Calu3 (cell line): ENCODE measurements around the gene PNKD. TPM values are rescaled to one million over a fixed set of nuclear protein-coding genes. Genes with fewer than 3 reads are reported as not detected.

Experiments used
- BruUV-seq: library from RNA; stranded (reverse); fragments of 400-500 nt; replicated peaks from 2 replicates; lab custom pipeline; 2021; lab: Mats Ljungman, UMichigan
- CTCF ChIA-PET: fragments of 300-600 bp; sonication (Branson Sonifier 250); formaldehyde crosslinking; loops from one replicate; lab custom pipeline; 2022; ENCODE audit warnings: antibody characterized with exemption; lab: Charles Lee
- DNase-seq: peaks from one replicate; pipeline ENCODE4 v3.0.0; 2022
- H3K27ac Mint-ChIP-seq: one replicate; pipeline ENCODE4 v1.8.0; 2022; ENCODE audit warnings: mixed read lengths; ENCODE audit not compliant: unreplicated experiment
- H3K27me3 Mint-ChIP-seq: one replicate; pipeline ENCODE4 v1.8.0; 2022; ENCODE audit warnings: mixed read lengths; ENCODE audit not compliant: unreplicated experiment
- H3K36me3 Mint-ChIP-seq: one replicate; pipeline ENCODE4 v1.8.0; 2022; ENCODE audit warnings: mild to moderate bottlenecking, moderate library complexity, mixed read lengths; ENCODE audit not compliant: insufficient read depth, unreplicated experiment
- H3K4me1 Mint-ChIP-seq: one replicate; pipeline ENCODE4 v1.8.0; 2022; ENCODE audit warnings: mild to moderate bottlenecking, low read depth, mixed read lengths; ENCODE audit not compliant: unreplicated experiment
- H3K4me3 Mint-ChIP-seq: one replicate; pipeline ENCODE4 v1.8.0; 2022; ENCODE audit warnings: mild to moderate bottlenecking, low read depth, moderate library complexity, mixed read lengths; ENCODE audit not compliant: unreplicated experiment
- H3K9me3 Mint-ChIP-seq: one replicate; pipeline ENCODE4 v1.8.0; 2022; ENCODE audit warnings: low read depth, mixed read lengths; ENCODE audit not compliant: unreplicated experiment
- CTCF ChIP-seq: fragments of 200-600 bp; IDR thresholded peaks from one replicate; pipeline ENCODE4 v1.8.0; 2022; ENCODE audit warnings: antibody characterized with exemption; ENCODE audit not compliant: unreplicated experiment
- intact Hi-C: fragments of 100-400 bp; cut with micrococcal nuclease; formaldehyde crosslinking; loops from one replicate; pipeline ENCODE4 v1.10.0; 2022; ENCODE audit not compliant: unreplicated experiment
- total RNA-seq: library from RNA; stranded (reverse); gene quantifications from 2 replicates; pipeline ENCODE4 v1.2.3, GENCODE V29; 2022

Gene PNKD
- total RNA-seq, 1 experiment from 2014 or later = 46.8 TPM

GRCh38 chr2:218384975-218385374 is 114.7 kb downstream of the PNKD start:
- peaks cover 11% of the 10 kb centered on the region for H3K36me3 Mint-ChIP-seq
- H3K4me1 Mint-ChIP-seq = peaks cover 25% of the 10 kb centered on the region
- no peak overlapping the region for H3K27ac Mint-ChIP-seq
- intact Hi-C loops = no loop called here
- TF ChIP-seq CTCF = no peak
- H3K4me3 Mint-ChIP-seq = no peak overlapping the region
- CTCF ChIA-PET = interaction anchor here (0.5 kb wide), 1 partner anchor 1756 kb away, joined by 4 read pairs; no protein-coding TSS in a partner anchor
- H3K9me3 Mint-ChIP-seq = no peaks in the 10 kb centered on the region
- H3K27me3 Mint-ChIP-seq = peaks cover 26% of the 10 kb centered on the region
- no TSS peak for BruUV-seq
- no peak for DNase-seq

- H3K36me3 Mint-ChIP-seq = peaks cover 11% of the 10 kb centered on the region
- intact Hi-C loops = no loop called here
- H3K27me3 Mint-ChIP-seq = peaks cover 20% of the 10 kb centered on the region
- no peak for TF ChIP-seq CTCF
- no peak for DNase-seq
- CTCF ChIA-PET = interaction anchor here (0.5 to 1.6 kb wide), 8 partner anchors 9 to 496 kb away, joined by 3 to 6 read pairs (median 4); partner anchors contain the start of gene CATIP
- peaks cover 17% of the 10 kb centered on the region for H3K4me1 Mint-ChIP-seq
- BruUV-seq = no TSS peak
- H3K27ac Mint-ChIP-seq = peak overlapping the region; percentile 10
- peak overlapping the region; percentile 33 for H3K4me3 Mint-ChIP-seq
- no peaks in the 10 kb centered on the region for H3K9me3 Mint-ChIP-seq
Measured at GRCh38 chr2:218386505-218387368, 116.4 kb downstream of the PNKD start.

DNA sequence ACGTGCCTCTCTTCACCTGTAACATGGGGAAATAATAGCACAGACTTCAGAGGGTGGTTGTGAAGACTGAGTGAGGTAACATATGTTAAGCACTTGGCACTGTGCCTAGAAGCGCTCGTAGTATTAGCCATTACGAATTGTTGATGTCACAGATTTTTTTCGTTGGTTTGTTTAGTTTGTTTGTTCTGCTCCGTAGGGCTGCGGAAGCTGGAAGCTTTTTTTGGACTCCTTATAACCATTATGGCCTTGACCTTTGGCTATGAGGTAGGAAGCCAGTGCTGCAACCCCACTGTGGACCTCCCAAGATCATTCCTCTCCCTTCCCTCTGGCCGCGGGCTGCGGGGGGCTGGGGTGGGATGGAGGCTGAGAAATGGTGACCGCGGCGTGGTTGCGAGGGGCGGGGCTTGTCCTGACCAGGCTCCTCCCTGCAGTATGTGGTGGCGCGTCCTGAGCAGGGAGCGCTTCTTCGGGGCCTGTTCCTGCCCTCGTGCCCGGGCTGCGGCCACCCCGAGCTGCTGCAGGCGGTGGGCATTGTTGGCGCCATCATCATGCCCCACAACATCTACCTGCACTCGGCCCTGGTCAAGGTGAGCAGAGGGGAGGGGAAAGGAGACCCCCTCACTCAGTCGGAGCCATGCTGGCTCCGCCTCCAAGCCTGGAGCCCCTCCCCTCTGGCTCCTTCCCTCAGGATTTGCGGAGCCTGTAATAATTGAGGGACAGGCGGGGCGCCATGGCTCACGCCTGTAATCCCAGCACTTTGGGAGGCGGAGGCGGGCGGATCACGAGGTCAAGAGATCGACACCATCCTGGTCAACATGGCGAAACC is 117.3 kb downstream of the PNKD start:
- no peaks in the 10 kb centered on the region for H3K9me3 Mint-ChIP-seq
- intact Hi-C loops = no loop called here
- peak overlapping the region; percentile 33 for H3K4me3 Mint-ChIP-seq
- H3K27ac Mint-ChIP-seq = peak overlapping the region; percentile 10
- DNase-seq = no peak
- H3K36me3 Mint-ChIP-seq = peaks cover 11% of the 10 kb centered on the region
- H3K4me1 Mint-ChIP-seq = peaks cover 12% of the 10 kb centered on the region
- CTCF ChIA-PET = interaction anchor here (0.6 to 1.6 kb wide), 6 partner anchors 9 to 336 kb away, joined by 3 to 6 read pairs (median 4); partner anchors contain the start of gene CATIP
- no peak for TF ChIP-seq CTCF
- BruUV-seq = no TSS peak
- peaks cover 11% of the 10 kb centered on the region for H3K27me3 Mint-ChIP-seq

DNA sequence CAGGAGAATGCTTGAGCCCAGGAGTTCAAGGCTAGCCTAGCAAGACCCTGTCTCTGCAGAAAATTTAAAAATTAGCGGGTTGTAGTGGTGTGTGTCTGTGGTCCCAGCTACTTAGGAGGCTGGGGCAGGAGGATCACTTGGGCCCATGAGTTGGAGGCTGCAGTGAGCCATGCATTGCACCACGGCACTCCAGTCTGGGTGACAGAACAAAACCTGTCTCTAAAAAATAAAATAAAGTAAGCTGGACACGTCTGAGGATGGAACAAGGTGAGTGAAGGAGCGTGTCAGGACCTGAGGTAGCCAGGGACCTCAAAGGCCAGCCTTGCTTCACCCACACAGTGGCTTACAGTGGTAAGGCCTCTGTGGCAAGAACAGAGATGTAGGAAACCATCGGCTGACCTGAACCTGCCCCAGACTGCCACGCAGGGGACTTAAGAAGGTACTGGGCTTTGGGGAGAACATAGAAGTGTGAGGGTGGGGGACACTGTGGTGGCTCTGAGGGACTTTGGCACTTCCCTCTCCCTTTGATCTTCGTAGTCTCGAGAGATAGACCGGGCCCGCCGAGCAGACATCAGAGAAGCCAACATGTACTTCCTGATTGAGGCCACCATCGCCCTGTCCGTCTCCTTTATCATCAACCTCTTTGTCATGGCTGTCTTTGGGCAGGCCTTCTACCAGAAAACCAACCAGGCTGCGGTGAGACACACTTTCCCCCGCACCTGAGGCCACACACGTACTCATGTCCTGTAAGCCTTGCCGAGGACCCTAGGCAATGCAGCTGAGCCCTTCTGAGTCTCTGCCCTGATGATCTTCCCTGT is 119.2 kb downstream of the PNKD start:
- Mint-ChIP-seq H3K9me3 (no peaks in the 10 kb centered on the region), H3K27ac (peak overlapping the region; percentile 60), H3K36me3 (peaks cover 16% of the 10 kb centered on the region), H3K4me3 (no peak overlapping the region), H3K4me1 (peaks cover 12% of the 10 kb centered on the region), H3K27me3 (no peaks in the 10 kb centered on the region)
- no TSS peak for BruUV-seq
- no peak for DNase-seq
- CTCF ChIA-PET = no interaction called here
- TF ChIP-seq CTCF = no peak
- intact Hi-C loops = loop anchor here (10.0 kb wide), 1 partner anchor 205 kb away; no protein-coding TSS in a partner anchor
